ENCODE measurements around the gene MSRB3.

- TF ChIP-seq POLR2A (IDR thresholded peaks at IDR 0.05) (no peak), POLR2AphosphoS5 (IDR thresholded peaks at IDR 0.05) (no peak)
- TF ChIP-seq, protein P1, sequence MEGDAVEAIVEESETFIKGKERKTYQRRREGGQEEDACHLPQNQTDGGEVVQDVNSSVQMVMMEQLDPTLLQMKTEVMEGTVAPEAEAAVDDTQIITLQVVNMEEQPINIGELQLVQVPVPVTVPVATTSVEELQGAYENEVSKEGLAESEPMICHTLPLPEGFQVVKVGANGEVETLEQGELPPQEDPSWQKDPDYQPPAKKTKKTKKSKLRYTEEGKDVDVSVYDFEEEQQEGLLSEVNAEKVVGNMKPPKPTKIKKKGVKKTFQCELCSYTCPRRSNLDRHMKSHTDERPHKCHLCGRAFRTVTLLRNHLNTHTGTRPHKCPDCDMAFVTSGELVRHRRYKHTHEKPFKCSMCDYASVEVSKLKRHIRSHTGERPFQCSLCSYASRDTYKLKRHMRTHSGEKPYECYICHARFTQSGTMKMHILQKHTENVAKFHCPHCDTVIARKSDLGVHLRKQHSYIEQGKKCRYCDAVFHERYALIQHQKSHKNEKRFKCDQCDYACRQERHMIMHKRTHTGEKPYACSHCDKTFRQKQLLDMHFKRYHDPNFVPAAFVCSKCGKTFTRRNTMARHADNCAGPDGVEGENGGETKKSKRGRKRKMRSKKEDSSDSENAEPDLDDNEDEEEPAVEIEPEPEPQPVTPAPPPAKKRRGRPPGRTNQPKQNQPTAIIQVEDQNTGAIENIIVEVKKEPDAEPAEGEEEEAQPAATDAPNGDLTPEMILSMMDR (IDR thresholded peaks at IDR 0.05) = no peak
These were observed 27.0 kb downstream of the MSRB3 start for GRCh38 chr12:65305346-65305950.
